Suppressor macrophage treated with lipopolysaccharide for 4 hours (primary cell): ENCODE data around the gene SLC2A1.
A peak's percentile ranks its signal among the peaks of the same experiment; 100 is the strongest.
"Not testable (repeated sequence)": the region's sequence is repeated elsewhere in the genome, so short reads cannot be mapped to it uniquely, and the experiment has no call there.

Experiments used
- DNase-seq: peaks from one replicate; pipeline ENCODE4 v3.0.0-alpha.2; 2020

Gene SLC2A1

DNA sequence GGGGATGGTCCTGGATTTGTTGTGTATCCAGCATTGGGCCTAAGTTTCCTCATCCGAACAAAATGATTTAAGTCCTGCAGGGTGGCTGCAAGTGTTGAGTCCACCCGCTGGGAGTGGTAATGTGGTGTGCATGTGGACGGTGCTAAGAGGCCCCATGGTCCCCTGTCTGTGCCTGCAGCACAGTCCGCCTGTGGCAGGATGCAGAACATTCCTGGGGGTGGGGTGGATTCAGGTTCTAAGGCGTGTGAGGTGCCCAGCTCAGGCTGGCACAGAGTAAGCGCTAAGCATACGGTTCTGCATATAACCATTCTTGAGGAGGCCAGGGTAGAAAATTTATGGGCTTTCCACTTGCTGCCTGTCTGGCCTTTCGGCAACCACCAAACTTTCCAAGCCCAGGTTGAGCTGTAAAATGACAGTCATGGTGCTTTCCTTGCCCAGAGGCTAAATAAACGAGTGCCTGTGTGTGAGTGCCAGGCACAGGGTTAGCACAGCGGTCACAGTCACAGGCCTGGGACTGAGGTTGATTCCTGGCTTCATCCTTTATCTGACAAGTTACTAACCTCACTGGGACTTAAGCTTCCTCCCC lies 30.7 kb downstream of the SLC2A1 start:
- no peak for DNase-seq

DNA sequence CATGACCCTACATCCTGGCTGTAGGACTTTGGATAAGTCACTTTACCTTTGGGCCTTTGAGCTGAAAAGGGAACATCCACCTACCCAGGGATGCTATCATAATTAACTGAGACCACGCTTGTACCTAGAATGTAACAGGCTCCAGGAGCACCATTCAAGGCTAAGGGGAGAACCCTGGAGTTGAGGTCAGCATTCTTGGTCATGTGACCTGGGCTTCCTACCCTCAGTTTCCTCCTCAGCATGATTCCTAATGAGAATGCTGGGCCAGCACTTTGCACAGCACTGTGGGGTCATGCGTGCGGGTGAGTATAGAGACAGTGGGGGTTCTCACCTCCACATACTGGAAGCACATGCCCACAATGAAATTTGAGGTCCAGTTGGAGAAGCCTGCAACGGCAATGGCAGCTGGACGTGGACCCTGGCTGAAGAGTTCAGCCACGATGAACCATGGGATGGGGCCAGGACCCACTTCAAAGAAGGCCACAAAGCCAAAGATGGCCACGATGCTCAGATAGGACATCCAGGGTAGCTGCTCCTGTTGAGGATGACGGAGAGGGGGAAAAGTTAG lies 31.3 kb downstream of the SLC2A1 start:
- DNase-seq: no peak

DNA sequence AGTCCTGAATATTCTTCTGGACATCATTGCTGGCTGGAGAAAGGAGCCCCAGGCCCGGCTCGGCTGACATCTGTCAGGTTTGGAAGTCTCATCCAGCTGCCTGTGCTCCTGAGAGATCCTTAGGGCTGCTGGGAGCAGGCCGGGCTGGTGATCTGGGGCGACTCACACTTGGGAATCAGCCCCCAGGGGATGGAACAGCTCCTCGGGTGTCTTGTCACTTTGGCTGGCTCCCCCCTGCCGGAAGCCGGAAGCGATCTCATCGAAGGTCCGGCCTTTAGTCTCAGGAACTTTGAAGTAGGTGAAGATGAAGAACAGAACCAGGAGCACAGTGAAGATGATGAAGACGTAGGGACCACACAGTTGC lies 31.8 kb downstream of the SLC2A1 start:
- DNase-seq: no peak

DNA sequence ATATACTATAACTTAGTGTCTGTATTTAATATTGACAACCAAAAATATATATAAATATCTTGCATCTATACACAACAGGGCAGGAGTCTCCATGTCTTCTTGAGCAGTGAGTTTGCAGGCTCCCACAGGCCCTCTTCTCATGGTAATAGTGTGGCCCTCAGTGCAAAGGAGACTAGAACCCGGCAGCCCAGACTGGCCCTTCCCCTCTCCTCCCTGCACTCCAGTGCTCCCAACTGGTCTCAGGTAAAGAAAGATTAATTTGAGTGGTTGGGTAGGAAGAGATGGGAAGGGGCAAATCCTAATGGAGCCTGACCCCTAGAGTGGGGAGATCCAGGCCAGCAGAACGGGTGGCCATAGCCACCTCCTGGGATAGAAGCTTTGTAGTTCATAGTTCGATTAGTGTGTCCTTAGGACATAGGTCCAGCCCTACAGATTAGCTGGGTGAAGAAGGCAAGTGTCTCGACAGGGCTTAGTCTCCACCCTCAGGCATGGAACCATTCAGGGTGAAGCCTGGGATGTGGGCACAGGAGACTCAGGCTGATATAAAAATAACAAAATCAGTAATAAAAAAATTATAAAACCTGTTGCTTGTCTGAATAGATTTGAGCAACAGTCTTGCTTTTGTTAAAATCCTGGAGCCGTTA lies 32.3 kb downstream of the SLC2A1 start:
- no peak for DNase-seq

DNA sequence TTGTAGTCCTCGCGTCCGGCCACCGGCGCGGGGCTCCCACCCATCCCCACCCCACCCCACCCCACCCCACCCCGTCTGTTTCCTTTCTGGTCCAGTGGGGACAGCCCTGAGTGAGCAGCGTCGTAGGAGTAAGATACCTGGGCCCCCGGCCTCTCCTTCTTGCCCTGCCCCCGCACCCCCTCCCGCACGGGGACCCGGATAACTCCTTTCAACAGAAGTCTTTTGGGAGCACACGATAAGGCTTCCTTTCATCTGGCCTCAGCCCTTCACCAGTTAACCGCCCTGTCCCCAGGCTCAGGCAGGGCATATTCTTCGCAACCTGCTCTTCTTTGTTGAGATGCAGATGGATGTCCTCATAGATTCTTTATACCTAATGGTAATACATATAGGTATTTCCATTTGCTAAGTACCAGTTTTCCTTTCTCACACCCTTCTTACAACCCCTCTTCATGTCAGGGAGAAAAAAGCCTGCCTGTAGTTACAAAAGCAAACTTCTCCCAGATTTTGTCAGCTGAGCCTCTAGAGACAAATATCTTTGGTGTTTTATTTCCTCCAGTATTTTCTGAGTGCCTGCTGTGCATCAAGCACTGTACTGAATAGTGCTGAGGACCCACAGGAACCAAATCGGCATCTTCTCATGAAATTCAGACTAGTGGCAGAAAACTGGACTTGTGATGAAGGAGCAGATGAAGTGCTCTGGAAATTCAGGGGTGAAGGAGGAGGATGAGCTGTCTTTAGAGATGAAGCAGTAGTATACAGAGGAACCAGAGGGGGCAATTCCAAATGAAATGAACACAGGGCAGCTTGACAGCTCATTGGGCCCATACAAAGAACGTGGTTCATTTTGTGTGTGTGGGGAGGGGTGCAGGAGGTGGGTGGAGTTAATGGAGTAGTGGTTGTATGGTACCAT lies 33.6 kb downstream of the SLC2A1 start:
- no peak for DNase-seq

DNA sequence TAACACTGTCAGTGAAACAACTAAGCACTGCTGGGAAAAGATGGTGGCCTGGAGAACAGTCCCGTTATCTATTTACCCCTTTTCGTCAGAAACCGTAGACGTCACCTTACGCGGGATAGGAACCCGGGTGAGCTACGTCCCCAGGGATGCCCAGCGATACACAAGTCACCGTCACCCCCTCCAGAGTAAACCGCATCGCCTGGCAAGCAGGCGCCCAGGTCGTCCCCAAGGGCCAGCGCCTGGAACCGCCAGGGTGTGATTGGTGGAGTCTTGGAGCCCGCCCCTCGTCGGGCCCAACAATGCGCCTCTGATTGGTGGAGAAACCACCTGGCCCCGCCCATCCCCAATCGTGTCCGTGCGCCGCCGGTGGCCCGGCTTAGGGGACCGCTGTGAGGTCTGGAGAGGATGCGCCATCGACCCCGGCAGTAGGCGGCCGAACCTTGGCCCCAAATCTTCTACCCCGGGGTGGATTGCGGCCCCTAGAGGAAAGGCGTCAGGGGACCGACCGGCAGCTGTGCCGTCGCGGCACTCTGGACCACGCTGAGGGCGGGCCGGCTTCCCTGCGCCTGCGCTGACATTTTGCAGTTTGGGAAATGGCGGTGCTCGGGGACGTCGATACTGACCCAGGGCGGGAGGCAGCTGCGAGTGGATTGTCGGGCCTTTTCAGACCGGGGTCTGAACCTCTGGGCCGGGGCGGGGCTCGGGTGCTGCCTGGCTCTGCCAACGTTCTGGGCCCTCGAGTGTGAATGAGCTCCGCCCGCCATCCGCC lies 34.4 kb downstream of the SLC2A1 start:
- DNase-seq: peak; percentile 94

DNA sequence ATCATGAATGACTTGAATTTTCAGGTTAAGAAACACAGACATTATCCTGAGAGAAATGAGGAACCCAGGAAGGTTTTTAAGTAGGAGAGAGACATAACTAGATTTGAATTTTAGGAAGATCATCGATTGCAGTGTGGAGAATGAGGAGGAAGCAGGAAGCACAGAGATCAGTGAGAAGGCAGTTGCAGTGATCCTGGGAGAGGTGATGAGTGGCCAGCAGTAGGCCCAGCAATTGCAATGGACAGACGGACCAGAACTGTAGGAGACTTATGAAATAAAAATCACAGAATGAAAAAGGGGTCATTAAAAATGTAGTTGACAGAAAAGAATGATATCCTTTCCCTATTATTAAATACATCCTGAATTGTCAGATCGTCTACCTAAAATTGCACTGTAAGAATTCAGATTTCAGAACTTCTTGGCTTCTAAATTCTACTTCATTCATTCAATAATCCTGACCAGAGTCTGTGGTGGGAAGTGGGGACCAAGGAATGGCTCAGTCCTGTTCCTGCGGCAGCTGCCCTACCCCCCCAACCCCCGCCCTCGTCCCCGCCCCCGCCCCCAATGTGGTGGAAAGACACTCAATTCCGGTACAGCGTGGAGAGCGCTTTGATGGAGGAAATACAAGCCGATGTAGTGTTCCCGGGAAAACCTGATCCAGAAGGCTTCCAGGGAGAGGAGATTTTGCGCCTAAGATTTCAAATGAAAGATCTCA lies 35.1 kb downstream of the SLC2A1 start:
- no peak for DNase-seq

DNA sequence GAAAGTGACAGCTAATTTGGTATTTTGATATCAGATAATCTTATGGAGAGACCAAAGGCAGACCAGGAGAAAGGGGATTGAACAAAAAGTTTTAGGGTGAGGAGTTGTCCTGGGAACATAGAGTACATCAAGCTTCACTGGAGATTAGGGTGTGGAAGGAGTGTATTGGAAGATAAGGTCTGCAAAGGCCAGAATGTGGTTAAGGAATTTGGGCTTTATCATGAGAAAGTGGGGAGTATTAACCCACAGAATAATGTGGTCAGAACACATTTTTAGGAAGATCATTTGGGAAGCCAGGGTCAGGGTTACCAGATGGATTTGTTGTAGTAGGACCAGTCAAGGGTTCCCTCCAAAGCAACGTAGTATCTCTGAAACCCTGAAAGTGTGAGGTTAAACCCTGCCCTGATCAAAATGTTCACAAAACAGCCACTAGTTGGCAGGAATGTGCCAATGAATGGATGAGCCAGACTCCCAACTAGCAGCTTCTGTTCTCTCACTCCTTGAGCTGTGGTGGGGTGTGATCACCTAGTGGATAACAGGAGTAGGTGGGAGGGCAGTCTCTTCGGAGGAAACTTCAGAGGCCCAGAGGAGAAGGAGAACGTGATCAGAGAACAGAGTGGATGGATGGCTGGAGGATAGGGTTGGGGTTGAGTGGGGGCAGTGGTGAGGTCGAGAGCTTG lies 35.8 kb downstream of the SLC2A1 start:
- peak; percentile 70 for DNase-seq

DNA sequence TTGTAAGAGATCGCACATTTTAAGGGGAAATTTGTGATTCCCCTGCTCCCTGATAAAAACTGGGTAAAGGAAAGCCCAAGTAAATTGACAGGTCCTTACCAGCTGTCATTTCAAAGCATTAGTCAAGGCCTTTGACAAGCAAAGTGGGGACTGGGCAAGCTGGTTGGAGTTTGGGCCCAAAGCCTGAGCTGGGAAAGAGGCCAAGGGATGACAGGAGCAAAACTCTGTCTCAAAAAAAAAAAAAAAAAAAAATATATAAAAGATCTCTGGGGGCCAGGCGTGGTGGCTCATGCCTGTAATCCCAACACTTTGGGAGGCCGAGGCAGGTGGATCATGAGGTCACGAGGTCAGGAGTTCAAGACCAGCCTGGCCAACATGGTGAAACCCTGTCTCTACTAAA lies 36.9 kb downstream of the SLC2A1 start:
- no peak for DNase-seq

DNA sequence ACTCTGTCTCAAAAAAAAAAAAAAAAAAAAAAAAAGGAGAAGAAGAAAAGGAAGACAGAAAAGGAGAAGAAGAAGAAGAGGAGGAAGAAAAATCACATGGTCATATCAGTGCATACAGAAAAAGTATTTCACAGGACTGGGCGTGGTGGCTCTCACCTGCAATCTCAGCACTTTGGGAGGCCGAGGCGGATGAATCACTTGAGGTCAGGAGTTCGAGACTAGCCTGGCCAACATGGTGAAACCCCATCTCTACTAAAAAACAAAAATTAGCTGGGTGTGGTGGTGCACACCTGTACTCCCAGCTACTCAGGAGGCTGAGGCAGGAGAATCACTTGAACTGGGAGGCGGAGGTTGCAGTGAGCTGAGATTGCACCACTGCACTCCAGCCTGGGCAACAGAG lies 39.0 kb downstream of the SLC2A1 start:
- not testable (repeated sequence) for DNase-seq

DNA sequence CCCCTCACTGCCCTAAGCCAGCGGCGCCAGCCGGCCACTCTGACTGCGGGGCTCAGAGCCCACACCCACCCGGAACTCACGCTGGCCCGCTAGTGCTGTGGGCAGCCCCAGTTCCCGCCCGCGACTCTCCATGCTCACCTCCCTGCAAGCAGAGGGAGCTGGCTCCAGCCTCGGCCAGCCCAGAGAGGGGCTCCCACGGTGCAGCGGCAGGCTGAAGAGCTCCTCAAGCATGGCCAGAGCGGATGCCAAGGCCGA lies 41.5 kb downstream of the SLC2A1 start:
- no peak for DNase-seq

DNA sequence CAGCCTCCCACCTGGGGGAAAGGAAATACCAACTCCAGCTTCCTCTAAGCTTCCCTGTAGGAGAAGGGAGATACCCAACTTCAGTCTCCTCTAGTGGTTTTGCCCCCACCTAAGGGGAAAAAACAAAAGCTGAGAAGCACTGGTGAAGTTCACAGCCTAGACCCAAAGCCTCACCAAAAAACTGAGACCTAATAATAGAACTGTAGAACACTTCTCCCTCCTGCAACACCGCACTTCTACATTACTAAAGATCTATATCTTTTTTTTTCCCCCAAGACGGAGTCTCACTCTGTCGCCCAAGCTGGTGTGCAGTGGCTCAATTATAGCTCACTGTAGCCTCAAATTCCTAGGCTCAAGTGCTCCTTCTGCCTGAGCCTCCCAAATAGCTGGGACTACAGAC lies 43.2 kb downstream of the SLC2A1 start:
- DNase-seq: no peak

DNA sequence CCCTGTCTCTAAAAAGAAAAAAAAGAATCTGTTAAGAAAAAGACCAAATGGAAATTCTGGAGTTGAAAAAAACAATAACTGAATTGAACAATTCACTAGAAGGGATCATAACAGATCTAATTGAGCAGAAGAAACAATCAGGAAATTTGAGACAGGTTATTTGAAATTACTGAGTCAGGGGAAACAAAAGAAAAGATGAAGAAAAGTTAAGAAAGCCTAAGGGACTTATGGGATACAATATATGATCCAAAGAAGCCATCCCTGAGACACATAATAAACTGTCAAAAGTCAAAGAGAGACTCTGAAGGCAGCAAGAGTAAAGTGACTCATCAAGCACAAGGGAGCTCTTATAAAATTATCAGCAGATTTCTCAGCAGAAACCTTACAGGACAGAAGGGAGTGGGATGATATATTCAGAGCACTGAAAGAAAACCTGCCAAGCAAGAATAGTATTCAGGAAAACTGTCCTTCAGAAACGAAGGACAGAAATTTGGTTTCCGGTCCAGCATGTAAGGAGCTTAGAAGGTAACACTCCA lies 44.5 kb downstream of the SLC2A1 start:
- DNase-seq: peak; percentile 10

DNA sequence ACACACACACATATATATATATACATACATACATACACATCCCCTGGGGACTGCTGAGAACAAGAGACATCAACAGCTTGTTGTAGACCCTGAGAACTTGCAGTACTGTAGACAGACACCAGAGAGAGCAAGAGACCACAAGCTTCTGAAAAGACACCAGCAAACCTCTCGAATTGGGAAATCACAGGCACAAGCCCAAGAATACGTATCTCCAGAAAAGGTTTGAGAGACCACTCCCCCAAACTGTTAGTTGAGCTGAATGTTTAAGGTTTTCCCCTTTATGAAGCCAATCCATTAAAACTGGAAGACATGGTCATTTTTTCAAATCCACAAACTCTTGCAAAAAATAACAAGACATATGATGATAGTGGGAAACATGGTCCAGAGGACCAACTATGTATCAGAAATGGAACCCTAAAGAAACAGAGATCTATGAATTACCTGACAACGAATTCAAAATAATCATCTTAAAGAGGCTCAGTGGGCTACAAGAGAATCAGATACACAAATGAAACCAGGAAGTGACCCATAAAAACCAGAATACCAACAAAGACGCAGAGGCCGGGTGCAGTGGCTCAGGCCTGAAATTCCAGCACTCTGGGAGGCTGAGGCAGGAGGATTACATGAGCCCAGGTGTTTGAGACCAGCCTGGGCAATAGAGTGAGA lies 45.1 kb downstream of the SLC2A1 start:
- DNase-seq: peak; percentile 86

DNA sequence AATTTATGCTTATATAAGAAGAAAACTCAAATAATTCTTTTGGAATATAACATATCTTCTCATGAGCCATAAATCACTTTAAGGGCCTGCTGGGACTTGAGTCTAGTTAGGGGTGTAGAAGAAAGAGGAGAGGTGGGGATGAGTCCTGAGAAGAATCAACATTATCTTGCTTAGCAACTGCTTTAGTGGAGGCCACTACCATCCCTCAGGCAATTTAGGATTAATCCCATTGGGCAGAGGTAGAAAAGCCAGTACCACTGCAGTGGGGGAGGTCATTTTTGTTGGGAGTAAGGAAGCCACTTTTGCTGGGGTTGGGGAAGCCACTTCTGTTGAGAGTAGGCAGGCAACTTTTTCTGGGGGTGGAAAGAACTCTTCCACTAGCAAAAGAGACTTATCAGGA lies 47.7 kb downstream of the SLC2A1 start:
- DNase-seq: no peak

DNA sequence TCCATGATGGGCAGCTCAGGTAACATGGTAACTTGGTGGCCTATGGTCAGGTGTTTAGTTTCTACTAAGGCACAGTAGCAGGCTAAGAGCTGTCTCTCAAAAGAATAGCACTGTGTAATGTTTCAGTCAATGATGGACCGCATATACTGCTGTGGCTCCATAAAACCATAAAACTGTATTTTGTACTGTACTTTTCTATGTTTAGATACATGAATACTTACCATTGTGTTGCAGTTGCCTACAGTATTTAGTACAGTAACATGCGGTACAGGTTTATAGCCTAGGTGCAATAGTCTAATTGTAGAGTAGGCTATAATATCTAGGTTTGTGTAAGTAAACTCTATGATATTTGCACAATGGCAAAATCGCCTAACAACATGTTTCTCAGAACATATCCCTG lies 50.6 kb downstream of the SLC2A1 start:
- DNase-seq: no peak

DNA sequence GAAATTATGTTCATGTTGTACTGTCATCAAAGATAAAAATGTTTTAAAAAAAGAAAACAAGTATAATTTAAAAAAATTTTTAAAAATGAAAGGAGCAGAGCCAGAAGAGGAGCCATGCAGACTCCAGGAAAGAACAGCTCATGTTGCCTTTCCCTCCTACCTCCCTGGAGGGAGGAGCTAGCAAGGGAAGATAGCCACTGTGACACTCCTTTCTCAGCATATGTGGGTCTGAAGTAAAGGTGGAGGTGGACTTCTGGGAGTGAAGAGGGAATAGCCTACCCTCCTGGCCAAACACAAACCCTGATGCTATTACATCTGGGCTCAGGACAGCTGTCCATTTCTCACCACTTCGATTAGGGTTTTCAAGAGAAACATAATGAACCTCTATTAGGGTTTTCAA lies 54.2 kb downstream of the SLC2A1 start:
- DNase-seq: no peak

DNA sequence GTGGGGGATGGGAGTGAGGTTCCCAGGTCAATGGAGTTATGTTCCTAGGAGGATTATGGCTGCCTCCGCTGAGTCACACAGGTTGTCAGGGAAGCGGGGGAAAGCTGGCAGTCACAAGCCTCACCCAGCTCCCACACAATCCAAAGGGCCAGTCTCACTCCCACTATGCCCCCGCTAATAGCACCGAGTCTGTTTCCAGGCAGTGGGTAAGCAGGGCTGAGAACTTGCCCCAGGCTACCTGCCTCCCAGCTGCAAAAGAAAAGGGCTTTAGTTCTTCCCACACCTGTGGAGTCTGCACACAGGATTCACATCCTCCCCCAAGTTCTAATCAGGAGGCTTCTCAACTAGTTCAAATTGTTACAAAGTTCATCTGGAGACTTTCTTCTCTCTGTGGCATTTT lies 58.7 kb downstream of the SLC2A1 start:
- not testable (repeated sequence) for DNase-seq

DNA sequence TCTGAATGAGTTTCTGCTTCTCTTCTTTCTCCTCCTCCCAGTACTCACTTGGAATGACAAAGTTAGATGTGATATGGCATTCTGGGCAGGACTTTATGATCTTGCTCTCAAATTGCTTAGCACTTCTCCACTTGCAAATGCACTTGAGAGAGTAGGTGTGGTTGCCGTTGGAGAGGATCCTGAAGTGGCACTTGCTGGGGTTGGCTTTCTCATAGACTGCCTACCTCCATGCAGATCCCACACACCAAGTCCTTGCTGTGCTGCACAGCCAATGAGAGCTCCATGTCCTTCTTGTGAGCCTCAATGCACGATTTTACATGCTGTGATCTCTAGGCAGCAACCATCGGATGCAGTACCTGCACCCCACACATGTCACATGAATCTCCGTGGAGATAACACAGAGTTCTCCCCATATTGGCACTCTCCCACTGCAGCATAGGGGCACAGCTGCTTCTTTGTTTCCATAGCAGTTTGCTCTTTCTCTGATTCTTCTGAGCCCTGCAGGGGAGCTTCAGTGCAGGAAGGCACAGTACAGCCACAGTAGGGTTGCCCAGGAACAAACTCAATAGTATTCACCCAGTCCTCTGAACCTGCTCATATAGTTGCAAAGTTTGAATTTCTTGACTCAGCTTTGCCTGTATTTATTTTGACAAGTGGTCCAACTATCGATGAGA lies 67.1 kb downstream of the SLC2A1 start:
- no peak for DNase-seq

DNA sequence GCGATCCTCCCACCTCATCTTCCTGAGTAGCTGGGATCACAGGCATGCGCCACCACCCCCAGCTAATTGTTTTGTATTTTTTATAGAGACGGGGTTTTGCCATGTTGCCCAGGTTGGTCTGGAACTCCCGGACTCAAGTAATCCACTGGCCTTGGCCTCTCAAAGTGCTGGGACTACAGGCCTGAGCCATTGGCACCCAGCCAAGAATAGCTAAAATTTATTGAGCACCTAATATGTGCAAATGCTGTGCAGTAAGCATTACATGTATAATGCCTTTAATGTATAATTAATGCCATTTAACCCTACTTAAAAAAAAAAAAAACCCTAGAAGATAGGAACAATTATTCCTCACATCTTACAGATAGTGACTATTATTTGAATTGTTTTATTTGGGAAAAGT lies 69.4 kb downstream of the SLC2A1 start:
- no peak for DNase-seq
